CD4-positive, alpha-beta T cell (primary cell): ENCODE results near the gene EIF4E. TPM values are rescaled to one million over a fixed set of nuclear protein-coding genes. Genes with fewer than 3 reads are reported as not detected.

Experiments
- ATAC-seq: fragments of 200-7000 bp; cut with Tn5 transposase; one replicate; pipeline ENCODE4 v1.10.0; 2022; ENCODE audit warnings: mild to moderate bottlenecking; ENCODE audit not compliant: poor library complexity
- CTCF ChIA-PET: fragments of 350-600 bp; sonication (Branson Sonifier 250); formaldehyde crosslinking; loops from one replicate; lab custom pipeline; 2021; ENCODE audit warnings: antibody characterized with exemption, inconsistent platforms; lab: Charles Lee
- POLR2A ChIA-PET: fragments of 350-600 bp; sonication (Branson Sonifier 250); formaldehyde crosslinking; loops from one replicate; lab custom pipeline; 2021; ENCODE audit warnings: antibody characterized with exemption, inconsistent platforms; lab: Charles Lee
- DNase-seq, 14 experiments: peaks; one replicate each; pipeline ENCODE4 v3.0.0-alpha.2; 2013 to 2020; ENCODE audit warnings: mixed read lengths in 2 of 14
- H3K27ac ChIP-seq, 2 donors: one replicate each; pipeline versions ENCODE4 v1.5.1 to v1.7.0; 2013; ENCODE audit warnings: low read length in 2 of 2, low read depth in 1 of 2, mild to moderate bottlenecking in 1 of 2
- H3K27me3 ChIP-seq, 2 experiments: 1 replicate in 1 of 2; 2 replicates in 1 of 2; pipeline versions ENCODE4 v1.6.1 to v1.7.0; 2013; ENCODE audit warnings: low read length in 2 of 2, control low read depth in 1 of 2, mild to moderate bottlenecking in 1 of 2, moderate library complexity in 1 of 2; ENCODE audit not compliant: insufficient read depth in 2 of 2, control insufficient read depth in 1 of 2
- H3K36me3 ChIP-seq: one replicate; pipeline ENCODE4 v1.6.1; 2013; ENCODE audit warnings: low read length, control low read depth; ENCODE audit not compliant: insufficient read depth
- H3K4me1 ChIP-seq: one replicate; pipeline ENCODE4 v1.6.1; 2013; ENCODE audit warnings: low read length, control low read depth; ENCODE audit not compliant: insufficient read depth
- H3K4me3 ChIP-seq: one replicate; pipeline ENCODE4 v1.5.1; 2013; ENCODE audit warnings: mild to moderate bottlenecking, low read length, moderate library complexity
- H3K9me3 ChIP-seq, 2 experiments: 1 replicate in 1 of 2; 2 replicates in 1 of 2; pipeline versions ENCODE4 v1.6.1 to v1.7.0; 2013; ENCODE audit warnings: low read length in 2 of 2, mild to moderate bottlenecking in 2 of 2, control low read depth in 1 of 2, moderate library complexity in 1 of 2; ENCODE audit not compliant: control insufficient read depth in 1 of 2, insufficient read depth in 1 of 2
- H3K27ac Mint-ChIP-seq: one replicate; pipeline ENCODE4 v1.8.0; 2020; ENCODE audit warnings: mixed read lengths
- H3K27me3 Mint-ChIP-seq: one replicate; pipeline ENCODE4 v1.8.0; 2021; ENCODE audit warnings: mixed read lengths
- H3K36me3 Mint-ChIP-seq: one replicate; pipeline ENCODE4 v1.8.0; 2021; ENCODE audit warnings: low read depth, mixed read lengths
- H3K4me1 Mint-ChIP-seq: one replicate; pipeline ENCODE4 v1.8.0; 2021; ENCODE audit warnings: low read depth, mixed read lengths
- H3K4me3 Mint-ChIP-seq: one replicate; pipeline ENCODE4 v1.8.0; 2020; ENCODE audit warnings: mild to moderate bottlenecking, mixed read lengths
- H3K9me3 Mint-ChIP-seq: one replicate; pipeline ENCODE4 v1.8.0; 2020; ENCODE audit warnings: mixed read lengths
- CTCF ChIP-seq: fragments of 200-600 bp; IDR thresholded peaks from one replicate; pipeline ENCODE4 v1.8.0; 2022; ENCODE audit warnings: antibody characterized with exemption, mild to moderate bottlenecking
- intact Hi-C, 2 experiments: fragments of 100-400 bp; cut with DNase I in 1 of 2; cut with micrococcal nuclease in 1 of 2; formaldehyde crosslinking; loops; one replicate each; pipeline versions ENCODE4 v1.15.1 to v1.9.0; 2023 to 2025; cut with DNase I, micrococcal nuclease
- total RNA-seq, 174 experiments: library from RNA in 2 of 174; stranded (reverse) in 2 of 174; gene quantifications; one replicate each; pipeline ENCODE4 v1.2.3 and lab custom pipeline; 2021 to 2026

Gene EIF4E
- total RNA-seq, 2 experiments from 2014 or later, result 47.2 to 49.2 TPM

- Histone ChIP-seq H3K9me3 (no peaks in the 10 kb centered on the region), H3K4me3 (no peak overlapping the region), H3K27ac (no peak overlapping the region), H3K4me1 (no peaks in the 10 kb centered on the region), H3K36me3 (no peaks in the 10 kb centered on the region), H3K27me3 (no peaks in the 10 kb centered on the region)
- ATAC-seq (no peak), DNase-seq (no peak)
- Mint-ChIP-seq H3K36me3 (no peaks in the 10 kb centered on the region), H3K4me1 (no peaks in the 10 kb centered on the region), H3K9me3 (no peaks in the 10 kb centered on the region), H3K27me3 (no peaks in the 10 kb centered on the region), H3K27ac (no peak overlapping the region), H3K4me3 (no peak overlapping the region)
- intact Hi-C loops, result no loop called here
- ChIA-PET CTCF (interaction anchor here (0.6 to 0.9 kb wide), 2 partner anchors 13 to 745 kb away, joined by 3 read pairs; no protein-coding TSS in a partner anchor), POLR2A (no interaction called here)
- no peak for TF ChIP-seq CTCF
These were observed 67.6 kb downstream of the EIF4E start for GRCh38 chr4:98861100-98861884.

GRCh38 chr4:98851806-98852205 lies 77.1 kb downstream of the EIF4E start:
- Histone ChIP-seq H3K4me3 (no peak overlapping the region), H3K9me3 (no peaks in the 10 kb centered on the region), H3K36me3 (no peaks in the 10 kb centered on the region), H3K4me1 (no peaks in the 10 kb centered on the region), H3K27me3 (no peaks in the 10 kb centered on the region), H3K27ac (no peak overlapping the region)
- Mint-ChIP-seq H3K27me3 (peaks cover 12% of the 10 kb centered on the region), H3K4me3 (no peak overlapping the region), H3K9me3 (no peaks in the 10 kb centered on the region), H3K4me1 (no peaks in the 10 kb centered on the region), H3K36me3 (no peaks in the 10 kb centered on the region), H3K27ac (no peak overlapping the region)
- intact Hi-C loops, result loop anchor here (5.0 to 10.0 kb wide), 2 partner anchors 385 to 697 kb away; no protein-coding TSS in a partner anchor
- POLR2A ChIA-PET, result no interaction called here
- no peak for TF ChIP-seq CTCF
- no peak for ATAC-seq
- DNase-seq, result no peak
- CTCF ChIA-PET, result no interaction called here

- no peak for ATAC-seq
- Histone ChIP-seq H3K4me3 (no peak overlapping the region), H3K36me3 (no peaks in the 10 kb centered on the region), H3K4me1 (no peaks in the 10 kb centered on the region), H3K27ac (no peak overlapping the region), H3K9me3 (peaks cover 0 to 5% of the 10 kb centered on the region in 2 experiments), H3K27me3 (no peaks in the 10 kb centered on the region)
- H3K9me3 Mint-ChIP-seq, result no peaks in the 10 kb centered on the region
- H3K4me3 Mint-ChIP-seq, result no peak overlapping the region
- CTCF ChIA-PET, result no interaction called here
- H3K27ac Mint-ChIP-seq, result no peak overlapping the region
- no peak for TF ChIP-seq CTCF
- H3K27me3 Mint-ChIP-seq, result peaks cover 12% of the 10 kb centered on the region
- intact Hi-C loops, result loop anchor here (5.0 to 10.0 kb wide), 2 partner anchors 384 to 696 kb away; no protein-coding TSS in a partner anchor
- no peaks in the 10 kb centered on the region for H3K36me3 Mint-ChIP-seq
- no peak for DNase-seq
- POLR2A ChIA-PET, result no interaction called here
- H3K4me1 Mint-ChIP-seq, result no peaks in the 10 kb centered on the region
These were observed 78.0 kb downstream of the EIF4E start for GRCh38 chr4:98850937-98851336.
